Measurements from ENCODE around the gene ING2.

ING2 gene

DNA sequence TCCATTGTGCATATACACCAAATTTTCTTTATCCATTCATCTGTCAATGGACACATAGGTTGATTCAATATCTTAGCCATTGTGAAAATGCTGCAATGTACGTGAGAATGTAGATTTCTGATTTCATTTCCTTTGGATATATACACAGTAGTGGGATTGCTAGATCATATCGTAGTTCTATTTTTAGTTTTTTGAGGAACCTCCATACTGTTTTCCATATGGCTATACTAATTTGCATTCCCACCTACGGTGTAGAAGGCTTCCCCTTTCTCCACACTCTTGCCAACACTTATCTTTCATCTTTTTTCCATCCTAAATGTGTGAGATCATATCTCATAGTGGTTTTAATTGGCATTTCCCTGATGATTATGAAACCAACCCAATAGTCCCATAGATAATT, 43.4 kb downstream of the ING2 start:
- no peak for ATAC-seq
- TF ChIP-seq ZNF565 (CRISPR knock-in tag; conservative IDR thresholded peaks at IDR 0.05; ENCODE audit: low read depth) (no peak), ZNF70 (CRISPR knock-in tag; IDR thresholded peaks at IDR 0.05) (no peak), BACH2 (CRISPR knock-in tag; IDR thresholded peaks at IDR 0.05; ENCODE audit: borderline replicate concordance) (no peak), ZC3H10 (CRISPR knock-in tag; IDR thresholded peaks at IDR 0.05) (no peak), ZFP30 (CRISPR knock-in tag; IDR thresholded peaks at IDR 0.05) (no peak), GLIS3 (CRISPR knock-in tag; IDR thresholded peaks at IDR 0.05) (no peak), ZNF8 (CRISPR knock-in tag; IDR thresholded peaks at IDR 0.05) (no peak), ZFP3 (CRISPR knock-in tag; IDR thresholded peaks at IDR 0.05) (no peak), TCF4 (CRISPR knock-in tag; IDR thresholded peaks at IDR 0.05; ENCODE audit: borderline replicate concordance) (no peak), CSDC2 (CRISPR knock-in tag; IDR thresholded peaks at IDR 0.05) (no peak), ISL1 (CRISPR knock-in tag; IDR thresholded peaks at IDR 0.05) (no peak), OSR1 (CRISPR knock-in tag; IDR thresholded peaks at IDR 0.05) (no peak), ESRRG (CRISPR knock-in tag; IDR thresholded peaks at IDR 0.05) (no peak), RARB (CRISPR knock-in tag; IDR thresholded peaks at IDR 0.05) (no peak), ARNTL (CRISPR knock-in tag; IDR thresholded peaks at IDR 0.05; ENCODE audit: borderline replicate concordance, low read depth) (no peak), PPARA (CRISPR knock-in tag; IDR thresholded peaks at IDR 0.05; ENCODE audit: borderline replicate concordance) (no peak), TOX (CRISPR knock-in tag; IDR thresholded peaks at IDR 0.05; ENCODE audit: borderline replicate concordance) (no peak)
- TF ChIP-seq, protein P1, sequence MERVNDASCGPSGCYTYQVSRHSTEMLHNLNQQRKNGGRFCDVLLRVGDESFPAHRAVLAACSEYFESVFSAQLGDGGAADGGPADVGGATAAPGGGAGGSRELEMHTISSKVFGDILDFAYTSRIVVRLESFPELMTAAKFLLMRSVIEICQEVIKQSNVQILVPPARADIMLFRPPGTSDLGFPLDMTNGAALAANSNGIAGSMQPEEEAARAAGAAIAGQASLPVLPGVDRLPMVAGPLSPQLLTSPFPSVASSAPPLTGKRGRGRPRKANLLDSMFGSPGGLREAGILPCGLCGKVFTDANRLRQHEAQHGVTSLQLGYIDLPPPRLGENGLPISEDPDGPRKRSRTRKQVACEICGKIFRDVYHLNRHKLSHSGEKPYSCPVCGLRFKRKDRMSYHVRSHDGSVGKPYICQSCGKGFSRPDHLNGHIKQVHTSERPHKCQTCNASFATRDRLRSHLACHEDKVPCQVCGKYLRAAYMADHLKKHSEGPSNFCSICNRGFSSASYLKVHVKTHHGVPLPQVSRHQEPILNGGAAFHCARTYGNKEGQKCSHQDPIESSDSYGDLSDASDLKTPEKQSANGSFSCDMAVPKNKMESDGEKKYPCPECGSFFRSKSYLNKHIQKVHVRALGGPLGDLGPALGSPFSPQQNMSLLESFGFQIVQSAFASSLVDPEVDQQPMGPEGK (CRISPR knock-in tag; IDR thresholded peaks at IDR 0.05; ENCODE audit: borderline replicate concordance): no peak
- TF ChIP-seq, protein P2, sequence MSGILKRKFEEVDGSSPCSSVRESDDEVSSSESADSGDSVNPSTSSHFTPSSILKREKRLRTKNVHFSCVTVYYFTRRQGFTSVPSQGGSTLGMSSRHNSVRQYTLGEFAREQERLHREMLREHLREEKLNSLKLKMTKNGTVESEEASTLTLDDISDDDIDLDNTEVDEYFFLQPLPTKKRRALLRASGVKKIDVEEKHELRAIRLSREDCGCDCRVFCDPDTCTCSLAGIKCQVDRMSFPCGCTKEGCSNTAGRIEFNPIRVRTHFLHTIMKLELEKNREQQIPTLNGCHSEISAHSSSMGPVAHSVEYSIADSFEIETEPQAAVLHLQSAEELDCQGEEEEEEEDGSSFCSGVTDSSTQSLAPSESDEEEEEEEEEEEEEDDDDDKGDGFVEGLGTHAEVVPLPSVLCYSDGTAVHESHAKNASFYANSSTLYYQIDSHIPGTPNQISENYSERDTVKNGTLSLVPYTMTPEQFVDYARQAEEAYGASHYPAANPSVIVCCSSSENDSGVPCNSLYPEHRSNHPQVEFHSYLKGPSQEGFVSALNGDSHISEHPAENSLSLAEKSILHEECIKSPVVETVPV (CRISPR knock-in tag; IDR thresholded peaks at IDR 0.05): no peak
- TF ChIP-seq, protein P3, sequence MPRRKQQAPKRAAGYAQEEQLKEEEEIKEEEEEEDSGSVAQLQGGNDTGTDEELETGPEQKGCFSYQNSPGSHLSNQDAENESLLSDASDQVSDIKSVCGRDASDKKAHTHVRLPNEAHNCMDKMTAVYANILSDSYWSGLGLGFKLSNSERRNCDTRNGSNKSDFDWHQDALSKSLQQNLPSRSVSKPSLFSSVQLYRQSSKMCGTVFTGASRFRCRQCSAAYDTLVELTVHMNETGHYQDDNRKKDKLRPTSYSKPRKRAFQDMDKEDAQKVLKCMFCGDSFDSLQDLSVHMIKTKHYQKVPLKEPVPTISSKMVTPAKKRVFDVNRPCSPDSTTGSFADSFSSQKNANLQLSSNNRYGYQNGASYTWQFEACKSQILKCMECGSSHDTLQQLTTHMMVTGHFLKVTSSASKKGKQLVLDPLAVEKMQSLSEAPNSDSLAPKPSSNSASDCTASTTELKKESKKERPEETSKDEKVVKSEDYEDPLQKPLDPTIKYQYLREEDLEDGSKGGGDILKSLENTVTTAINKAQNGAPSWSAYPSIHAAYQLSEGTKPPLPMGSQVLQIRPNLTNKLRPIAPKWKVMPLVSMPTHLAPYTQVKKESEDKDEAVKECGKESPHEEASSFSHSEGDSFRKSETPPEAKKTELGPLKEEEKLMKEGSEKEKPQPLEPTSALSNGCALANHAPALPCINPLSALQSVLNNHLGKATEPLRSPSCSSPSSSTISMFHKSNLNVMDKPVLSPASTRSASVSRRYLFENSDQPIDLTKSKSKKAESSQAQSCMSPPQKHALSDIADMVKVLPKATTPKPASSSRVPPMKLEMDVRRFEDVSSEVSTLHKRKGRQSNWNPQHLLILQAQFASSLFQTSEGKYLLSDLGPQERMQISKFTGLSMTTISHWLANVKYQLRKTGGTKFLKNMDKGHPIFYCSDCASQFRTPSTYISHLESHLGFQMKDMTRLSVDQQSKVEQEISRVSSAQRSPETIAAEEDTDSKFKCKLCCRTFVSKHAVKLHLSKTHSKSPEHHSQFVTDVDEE (CRISPR knock-in tag; IDR thresholded peaks at IDR 0.05): no peak

DNA sequence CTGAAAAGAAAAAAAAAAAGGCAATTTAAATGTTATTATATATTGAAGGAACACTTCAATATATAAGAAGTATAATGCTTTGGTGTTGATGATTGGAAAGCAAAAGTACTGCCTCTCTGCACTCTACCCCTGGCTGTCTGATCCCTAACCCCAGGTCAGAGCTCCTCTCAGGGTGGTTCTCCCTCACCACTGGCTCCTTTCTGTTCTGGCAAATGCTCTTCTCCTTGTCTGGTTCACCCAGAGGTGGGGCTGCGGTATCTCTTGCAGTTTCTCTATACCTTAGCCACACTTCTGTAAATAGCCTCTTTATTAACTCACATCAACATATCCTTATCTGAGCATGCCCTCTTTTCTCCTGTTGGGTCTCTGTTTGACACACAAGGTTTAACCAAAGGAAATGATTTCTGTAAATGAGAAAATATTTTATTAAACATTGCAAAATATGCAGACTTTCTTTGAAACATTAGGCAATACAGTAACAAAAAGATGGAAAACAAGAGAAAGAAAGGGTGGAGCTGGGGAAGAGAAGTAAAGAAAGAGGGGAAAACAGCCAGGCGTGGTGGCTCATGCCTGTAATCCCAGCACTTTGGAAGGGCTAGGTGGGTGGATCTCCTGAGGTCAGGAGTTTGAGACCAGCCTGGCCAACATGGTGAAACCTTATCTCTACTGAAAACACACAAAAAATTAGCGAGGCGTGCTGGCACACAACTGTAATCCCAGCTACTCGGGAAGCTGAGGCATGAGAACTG, 45.7 kb downstream of the ING2 start:
- TF ChIP-seq PPARA (CRISPR knock-in tag; IDR thresholded peaks at IDR 0.05; ENCODE audit: borderline replicate concordance) (no peak), ZNF8 (CRISPR knock-in tag; IDR thresholded peaks at IDR 0.05) (no peak), CSDC2 (CRISPR knock-in tag; IDR thresholded peaks at IDR 0.05) (no peak), SNAI2 (CRISPR knock-in tag; IDR thresholded peaks at IDR 0.05) (no peak), ZFP30 (CRISPR knock-in tag; IDR thresholded peaks at IDR 0.05) (no peak)
- TF ChIP-seq, protein P2 (CRISPR knock-in tag; IDR thresholded peaks at IDR 0.05): no peak
- TF ChIP-seq, protein P1 (CRISPR knock-in tag; IDR thresholded peaks at IDR 0.05; ENCODE audit: borderline replicate concordance): no peak
- ATAC-seq: no peak

Measured in SK-N-SH treated with all-trans-retinoic acid at 6 μM for 48 hours (cell line).